Type B pancreatic cell (in vitro differentiated cells): Measurements from ENCODE around the gene NUPR1. TPM values are rescaled to one million over a fixed set of nuclear protein-coding genes. Genes with fewer than 3 reads are reported as not detected.
A peak's percentile ranks its signal among the peaks of the same experiment; 100 is the strongest.

Source experiments
- DNase-seq: peaks from one replicate; pipeline ENCODE4 v3.0.0; 2021; ENCODE audit warnings: mixed read lengths; ENCODE audit not compliant: unreplicated experiment; ENCODE audit errors: extremely low spot score
- H3K27ac Mint-ChIP-seq: 2 replicates; pipeline ENCODE4 v1.8.0; 2021; ENCODE audit warnings: mild to moderate bottlenecking, mixed read lengths
- H3K27me3 Mint-ChIP-seq: 2 replicates; pipeline ENCODE4 v1.8.0; 2021; ENCODE audit warnings: mixed read lengths
- H3K36me3 Mint-ChIP-seq: 2 replicates; pipeline ENCODE4 v1.8.0; 2021; ENCODE audit warnings: mixed read lengths
- H3K4me1 Mint-ChIP-seq: one replicate; pipeline ENCODE4 v1.8.0; 2021; ENCODE audit warnings: mixed read lengths; ENCODE audit not compliant: unreplicated experiment
- H3K4me3 Mint-ChIP-seq: 2 replicates; pipeline ENCODE4 v1.8.0; 2021; ENCODE audit warnings: mild to moderate bottlenecking, mixed read lengths
- H3K9me3 Mint-ChIP-seq: 2 replicates; pipeline ENCODE4 v1.8.0; 2021; ENCODE audit warnings: mixed read lengths
- long read RNA-seq: library from polyadenylated mRNA; unstranded; transcript quantifications from one replicate; pipeline ENCODE4 v2.0.0, GENCODE V29; 2020
- total RNA-seq: library from RNA; stranded (reverse); gene quantifications from 2 replicates; pipeline ENCODE4 v1.2.1, GENCODE V29; 2021; ENCODE audit warnings: low replicate concordance
- TF ChIP-seq, protein P1 (sequence below): fragments of 200-600 bp; sonication (generic); conservative IDR thresholded peaks from 2 replicates; pipeline ENCODE4 v1.5.0; 2021; ENCODE audit warnings: antibody characterized with exemption, mild to moderate bottlenecking

The NUPR1 gene, protein sequence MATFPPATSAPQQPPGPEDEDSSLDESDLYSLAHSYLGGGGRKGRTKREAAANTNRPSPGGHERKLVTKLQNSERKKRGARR
- total RNA-seq, result 1.2 and 4.8 TPM in 2 replicates
- long read RNA-seq, full-length matches to known transcripts, result 2 of 3 reads
- long read RNA-seq, partial matches to known transcripts, result 1 of 3 reads
- long read RNA-seq, other reads (novel, unspliced or antisense), result 0 of 3 reads

GRCh38 chr16:28538733-28539596, at the start of gene NUPR1:
NUPR1 (minus strand) TSS chr16:28538974; CDS start chr16:28538907, 67 bp downstream.
- peak within 1 kb of the TSS; percentile 23 for H3K27ac Mint-ChIP-seq
- no peaks in the 10 kb centered on the region for H3K36me3 Mint-ChIP-seq
- no peak within 1 kb of the TSS for H3K4me3 Mint-ChIP-seq
- H3K27me3 Mint-ChIP-seq, result no peaks in the 10 kb centered on the region
- peaks cover 9% of the 10 kb centered on the region for H3K4me1 Mint-ChIP-seq
- TF ChIP-seq, protein P1, sequence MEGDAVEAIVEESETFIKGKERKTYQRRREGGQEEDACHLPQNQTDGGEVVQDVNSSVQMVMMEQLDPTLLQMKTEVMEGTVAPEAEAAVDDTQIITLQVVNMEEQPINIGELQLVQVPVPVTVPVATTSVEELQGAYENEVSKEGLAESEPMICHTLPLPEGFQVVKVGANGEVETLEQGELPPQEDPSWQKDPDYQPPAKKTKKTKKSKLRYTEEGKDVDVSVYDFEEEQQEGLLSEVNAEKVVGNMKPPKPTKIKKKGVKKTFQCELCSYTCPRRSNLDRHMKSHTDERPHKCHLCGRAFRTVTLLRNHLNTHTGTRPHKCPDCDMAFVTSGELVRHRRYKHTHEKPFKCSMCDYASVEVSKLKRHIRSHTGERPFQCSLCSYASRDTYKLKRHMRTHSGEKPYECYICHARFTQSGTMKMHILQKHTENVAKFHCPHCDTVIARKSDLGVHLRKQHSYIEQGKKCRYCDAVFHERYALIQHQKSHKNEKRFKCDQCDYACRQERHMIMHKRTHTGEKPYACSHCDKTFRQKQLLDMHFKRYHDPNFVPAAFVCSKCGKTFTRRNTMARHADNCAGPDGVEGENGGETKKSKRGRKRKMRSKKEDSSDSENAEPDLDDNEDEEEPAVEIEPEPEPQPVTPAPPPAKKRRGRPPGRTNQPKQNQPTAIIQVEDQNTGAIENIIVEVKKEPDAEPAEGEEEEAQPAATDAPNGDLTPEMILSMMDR, result no peak
- no peaks in the 10 kb centered on the region for H3K9me3 Mint-ChIP-seq
- DNase-seq, result no peak

- TF ChIP-seq, protein P1, result no peak
- no peak for DNase-seq
- H3K9me3 Mint-ChIP-seq, result no peaks in the 10 kb centered on the region
- H3K36me3 Mint-ChIP-seq, result peaks cover 11% of the 10 kb centered on the region
- no peak overlapping the region for H3K4me3 Mint-ChIP-seq
- no peaks in the 10 kb centered on the region for H3K4me1 Mint-ChIP-seq
- no peaks in the 10 kb centered on the region for H3K27me3 Mint-ChIP-seq
- H3K27ac Mint-ChIP-seq, result peak overlapping the region; percentile 48
Observed at GRCh38 chr16:28587386-28587785, 48.6 kb upstream of the NUPR1 start.

DNA sequence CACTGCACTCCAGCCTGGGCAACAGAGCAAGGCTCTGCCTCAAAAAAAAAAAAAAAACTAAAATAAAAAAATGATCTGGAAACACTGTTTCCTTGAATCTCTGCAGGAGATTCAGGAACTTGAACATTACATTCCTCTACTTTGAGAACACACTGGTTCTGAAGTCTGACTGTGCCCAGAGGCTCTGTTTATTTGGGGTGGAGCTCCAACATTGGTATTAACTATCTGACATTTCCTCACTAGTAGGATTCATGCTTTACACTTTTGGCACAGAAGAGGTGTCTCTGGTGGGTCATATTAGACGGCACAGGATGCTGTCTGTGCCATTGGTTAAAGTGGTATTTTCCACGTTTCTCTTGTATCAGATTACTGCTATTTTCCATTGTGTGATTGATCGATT, 47.7 kb upstream of the NUPR1 start:
- Mint-ChIP-seq H3K27ac (no peak overlapping the region), H3K4me1 (no peaks in the 10 kb centered on the region), H3K27me3 (no peaks in the 10 kb centered on the region), H3K9me3 (no peaks in the 10 kb centered on the region), H3K36me3 (peaks cover 16% of the 10 kb centered on the region), H3K4me3 (no peak overlapping the region)
- DNase-seq, result no peak
- TF ChIP-seq, protein P1, result no peak

- Mint-ChIP-seq H3K36me3 (peaks cover 20% of the 10 kb centered on the region), H3K27ac (no peak overlapping the region), H3K4me1 (no peaks in the 10 kb centered on the region), H3K9me3 (no peaks in the 10 kb centered on the region), H3K27me3 (no peaks in the 10 kb centered on the region), H3K4me3 (no peak overlapping the region)
- DNase-seq, result no peak
- TF ChIP-seq, protein P1, result no peak
Observed at GRCh38 chr16:28585674-28586073, 46.9 kb upstream of the NUPR1 start.

DNA sequence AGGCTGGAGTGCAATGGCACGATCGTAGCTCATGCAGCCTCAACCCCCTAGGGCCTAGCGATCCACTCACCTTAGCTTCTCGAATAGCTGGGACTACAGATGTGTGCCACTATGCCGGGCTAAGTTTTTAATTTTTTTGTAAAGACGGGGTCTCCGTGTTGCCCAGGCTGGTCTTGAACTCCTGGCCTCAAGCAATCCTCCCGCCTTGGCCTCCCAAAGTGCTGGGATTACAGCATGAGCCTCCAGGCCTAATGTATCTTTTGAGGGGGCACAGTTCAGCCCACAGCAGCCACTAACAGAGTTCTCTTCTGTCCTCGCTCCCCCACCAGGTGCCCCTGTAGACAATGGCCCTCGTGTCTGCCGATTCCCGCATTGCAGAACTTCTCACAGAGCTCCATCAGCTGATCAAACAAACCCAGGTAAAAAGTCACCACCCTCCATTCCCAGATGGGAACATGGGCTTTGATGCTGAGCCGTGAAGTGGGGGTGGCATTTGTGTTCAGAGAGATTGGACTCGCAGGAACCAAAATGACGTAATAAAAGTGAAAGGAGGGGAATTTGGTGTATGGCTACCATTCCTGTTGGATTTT, 42.0 kb upstream of the NUPR1 start:
- TF ChIP-seq, protein P1, result no peak
- no peak overlapping the region for H3K27ac Mint-ChIP-seq
- no peak overlapping the region for H3K4me3 Mint-ChIP-seq
- no peak for DNase-seq
- no peaks in the 10 kb centered on the region for H3K27me3 Mint-ChIP-seq
- peaks cover 21% of the 10 kb centered on the region for H3K36me3 Mint-ChIP-seq
- H3K4me1 Mint-ChIP-seq, result no peaks in the 10 kb centered on the region
- no peaks in the 10 kb centered on the region for H3K9me3 Mint-ChIP-seq
